ENCODE results near the gene CARHSP1.

CARHSP1 gene

DNA sequence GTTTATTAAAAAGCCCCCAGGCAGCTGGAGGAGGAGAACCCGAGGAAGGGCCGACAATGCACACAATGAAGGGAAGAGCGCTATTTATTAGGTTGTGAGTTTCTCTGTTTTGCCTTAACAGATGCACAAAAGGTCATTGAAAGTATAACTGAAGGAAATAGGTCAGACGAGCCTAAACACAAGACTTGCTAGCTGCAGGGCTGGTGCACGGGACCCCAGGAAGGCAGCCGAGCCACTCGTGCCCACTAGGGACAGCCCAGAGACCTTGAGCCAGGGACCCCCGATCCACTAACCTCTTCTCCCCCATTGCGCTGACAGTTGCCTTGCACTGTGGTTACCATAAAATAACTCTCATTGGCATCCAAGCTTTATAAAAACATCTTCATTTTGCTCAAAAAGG is 24.6 kb upstream of the CARHSP1 start:
- POLR2A ChIA-PET = no interaction called here
- peaks cover 28 to 94% of the 10 kb centered on the region in 2 experiments for H3K36me3 ChIP-seq (ENCODE audit: control insufficient read depth in 2 of 2, insufficient read depth in 1 of 2, low read length in 2 of 2)

DNA sequence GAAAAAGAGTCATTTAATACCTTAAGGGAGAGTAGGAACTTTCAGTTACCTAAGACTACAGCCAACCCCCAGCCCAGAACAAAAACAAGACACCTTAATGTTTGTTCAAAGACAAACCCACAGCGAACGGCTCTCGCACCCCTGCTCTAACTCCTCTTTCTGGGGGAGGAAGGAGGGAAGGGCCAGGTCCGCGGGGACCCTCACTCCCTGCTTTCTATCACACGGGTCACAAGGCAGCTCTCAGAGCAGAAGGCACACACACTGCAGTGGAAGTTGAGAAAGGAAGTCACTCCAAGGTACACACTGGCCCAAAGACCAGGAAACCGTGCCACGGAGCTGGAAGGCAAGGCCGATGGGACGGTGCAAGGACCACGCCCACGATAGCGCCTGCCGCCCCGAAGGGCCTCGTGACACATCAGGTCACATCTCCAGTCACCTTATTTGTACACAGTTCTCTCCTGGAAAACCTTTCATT is 23.3 kb upstream of the CARHSP1 start:
- Histone ChIP-seq H3K4me3 (ENCODE audit: low read depth, low read length) (no peak overlapping the region), H3K4me1 (ENCODE audit: control insufficient read depth, insufficient read depth, low read length) (no peaks in the 10 kb centered on the region), H3K27ac (ENCODE audit: extremely low read depth, low read depth, low read length) (no peak overlapping the region), H3K9me3 (ENCODE audit: control insufficient read depth, insufficient read depth, low read depth, low read length) (no peaks in the 10 kb centered on the region), H3K36me3 (ENCODE audit: control insufficient read depth in 2 of 2, insufficient read depth in 1 of 2, low read length in 2 of 2) (peaks cover 18 to 95% of the 10 kb centered on the region in 2 experiments)
- ChIA-PET CTCF (interaction anchor here (0.9 to 1.2 kb wide), 2 partner anchors 12 to 44 kb away, joined by 3 to 4 read pairs; no protein-coding TSS in a partner anchor), POLR2A (interaction anchor here (0.5 kb wide), 1 partner anchor 1898 kb away, joined by 4 read pairs; no protein-coding TSS in a partner anchor)
- TF ChIP-seq ZNF621 (tag by site-specific recombination; IDR thresholded peaks at IDR 0.05) = no peak
- no peak for TF ChIP-seq ZNF362 (tag by site-specific recombination; IDR thresholded peaks at IDR 0.05)
- no peak for TF ChIP-seq ZNF558 (tag by site-specific recombination; IDR thresholded peaks at IDR 0.05)

More for the DNA sequence above, 24.6 kb upstream of the CARHSP1 start:
- TF ChIP-seq ZIC2 (tag by site-specific recombination; IDR thresholded peaks at IDR 0.05) (no peak), ZSCAN16 (tag by site-specific recombination; IDR thresholded peaks at IDR 0.05) (no peak)
- no peaks in the 10 kb centered on the region for H3K4me1 ChIP-seq (ENCODE audit: control insufficient read depth, insufficient read depth, low read length)
- no peak overlapping the region for H3K4me3 ChIP-seq (ENCODE audit: low read depth, low read length)
- H3K27ac ChIP-seq (ENCODE audit: extremely low read depth, low read depth, low read length) = no peak overlapping the region
- CTCF ChIA-PET = interaction anchor here (1.2 to 1.4 kb wide), 2 partner anchors 13 to 43 kb away, joined by 3 to 4 read pairs; no protein-coding TSS in a partner anchor
- H3K9me3 ChIP-seq (ENCODE audit: control insufficient read depth, insufficient read depth, low read depth, low read length) = no peaks in the 10 kb centered on the region

DNA sequence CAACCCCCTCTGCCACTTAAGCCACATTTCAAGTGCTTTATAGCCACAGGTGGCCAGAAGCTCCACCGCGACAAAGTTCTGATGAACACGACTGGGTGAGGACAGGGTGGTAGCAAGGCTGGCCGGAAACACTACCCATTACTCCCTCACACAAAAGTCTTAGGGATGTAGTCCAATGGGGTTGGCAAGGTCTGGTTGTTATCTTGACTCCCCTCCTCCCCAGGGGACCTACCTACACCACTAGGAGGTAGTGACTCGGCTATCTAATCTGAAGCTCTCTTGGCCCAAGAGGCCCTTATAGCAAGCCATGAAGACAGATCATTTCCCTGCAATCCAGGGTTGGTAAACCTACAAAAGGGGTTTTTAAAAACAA is 21.7 kb upstream of the CARHSP1 start:
- H3K9me3 ChIP-seq (ENCODE audit: control insufficient read depth, insufficient read depth, low read depth, low read length) = no peaks in the 10 kb centered on the region
- POLR2A ChIA-PET = interaction anchor here (0.5 to 1.8 kb wide), 3 partner anchors 19 to 113 kb away, joined by 3 to 5 read pairs (median 3); partner anchors contain the start of gene CARHSP1
- H3K4me1 ChIP-seq (ENCODE audit: control insufficient read depth, insufficient read depth, low read length) = no peaks in the 10 kb centered on the region
- H3K27ac ChIP-seq (ENCODE audit: extremely low read depth, low read depth, low read length) = no peak overlapping the region
- peaks cover 12 to 80% of the 10 kb centered on the region in 2 experiments for H3K36me3 ChIP-seq (ENCODE audit: control insufficient read depth in 2 of 2, insufficient read depth in 1 of 2, low read length in 2 of 2)
- no peak overlapping the region for H3K4me3 ChIP-seq (ENCODE audit: low read depth, low read length)
- TF ChIP-seq ZNF138 (tag by site-specific recombination; IDR thresholded peaks at IDR 0.05; ENCODE audit: borderline replicate concordance) (no peak), MYNN (tag by site-specific recombination; IDR thresholded peaks at IDR 0.05; ENCODE audit: borderline replicate concordance) (no peak), ZSCAN16 (tag by site-specific recombination; IDR thresholded peaks at IDR 0.05) (no peak), GLIS1 (tag by site-specific recombination; IDR thresholded peaks at IDR 0.05) (peak; percentile 45), SCRT2 (tag by site-specific recombination; IDR thresholded peaks at IDR 0.05) (0 out of 2 replicates have a peak, but pooled peaks have one; percentile 38), SCRT1 (tag by site-specific recombination; IDR thresholded peaks at IDR 0.05; ENCODE audit: borderline replicate concordance) (0 out of 2 replicates have a peak, but pooled peaks have one; percentile 12), SALL2 (tag by site-specific recombination; IDR thresholded peaks at IDR 0.05; ENCODE audit: borderline replicate concordance) (no peak)
- TF ChIP-seq, protein P1, sequence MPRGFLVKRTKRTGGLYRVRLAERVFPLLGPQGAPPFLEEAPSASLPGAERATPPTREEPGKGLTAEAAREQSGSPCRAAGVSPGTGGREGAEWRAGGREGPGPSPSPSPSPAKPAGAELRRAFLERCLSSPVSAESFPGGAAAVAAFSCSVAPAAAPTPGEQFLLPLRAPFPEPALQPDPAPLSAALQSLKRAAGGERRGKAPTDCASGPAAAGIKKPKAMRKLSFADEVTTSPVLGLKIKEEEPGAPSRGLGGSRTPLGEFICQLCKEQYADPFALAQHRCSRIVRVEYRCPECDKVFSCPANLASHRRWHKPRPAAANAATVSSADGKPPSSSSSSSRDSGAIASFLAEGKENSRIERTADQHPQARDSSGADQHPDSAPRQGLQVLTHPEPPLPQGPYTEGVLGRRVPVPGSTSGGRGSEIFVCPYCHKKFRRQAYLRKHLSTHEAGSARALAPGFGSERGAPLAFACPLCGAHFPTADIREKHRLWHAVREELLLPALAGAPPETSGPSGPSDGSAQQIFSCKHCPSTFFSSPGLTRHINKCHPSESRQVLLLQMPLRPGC (tag by site-specific recombination; IDR thresholded peaks at IDR 0.05) = no peak
- CTCF ChIA-PET = interaction anchor here (1.2 to 1.5 kb wide), 3 partner anchors 9 to 323 kb away, joined by 3 to 9 read pairs (median 5); no protein-coding TSS in a partner anchor

- Histone ChIP-seq H3K27ac (ENCODE audit: extremely low read depth, low read depth, low read length) (no peak overlapping the region), H3K9me3 (ENCODE audit: control insufficient read depth, insufficient read depth, low read depth, low read length) (no peaks in the 10 kb centered on the region), H3K36me3 (ENCODE audit: control insufficient read depth in 2 of 2, insufficient read depth in 1 of 2, low read length in 2 of 2) (peaks cover 12 to 75% of the 10 kb centered on the region in 2 experiments), H3K4me3 (ENCODE audit: low read depth, low read length) (no peak overlapping the region), H3K4me1 (ENCODE audit: control insufficient read depth, insufficient read depth, low read length) (no peaks in the 10 kb centered on the region)
- POLR2A ChIA-PET = interaction anchor here (0.8 to 1.8 kb wide), 2 partner anchors 19 to 21 kb away, joined by 3 to 5 read pairs; partner anchors contain the start of gene CARHSP1
- TF ChIP-seq ZFHX2 (tag by site-specific recombination; conservative IDR thresholded peaks at IDR 0.05) = peak; percentile 13; the same call in 1 of the 2 replicates
- no peak for TF ChIP-seq ZBTB1 (tag by site-specific recombination; IDR thresholded peaks at IDR 0.05)
- TF ChIP-seq, protein P1 (tag by site-specific recombination; IDR thresholded peaks at IDR 0.05) = no peak
- CTCF ChIA-PET = interaction anchor here (1.2 to 1.5 kb wide), 3 partner anchors 9 to 323 kb away, joined by 3 to 5 read pairs (median 4); no protein-coding TSS in a partner anchor
Observed at GRCh38 chr16:8889893-8890548, 21.2 kb upstream of the CARHSP1 start.
